Fibroblast of lung (primary cell): ENCODE measurements around the gene PROSER2.

Experiments
- CTCF ChIP-seq, 2 donors: IDR thresholded peaks in 1 of 2; conservative IDR thresholded peaks in 1 of 2; 1 replicate in 1 of 2; 2 replicates in 1 of 2; pipeline ENCODE4 v1.5.1; 2011 to 2012; ENCODE audit warnings: low read length in 2 of 2, control low read depth in 1 of 2, inconsistent platforms in 1 of 2, low read depth in 1 of 2, mild to moderate bottlenecking in 1 of 2
- EZH2 ChIP-seq: IDR thresholded peaks from 2 replicates; pipeline ENCODE4 v1.5.1; 2012; ENCODE audit warnings: low read length, control low read depth, mild to moderate bottlenecking; ENCODE audit errors: missing control alignments

DNA sequence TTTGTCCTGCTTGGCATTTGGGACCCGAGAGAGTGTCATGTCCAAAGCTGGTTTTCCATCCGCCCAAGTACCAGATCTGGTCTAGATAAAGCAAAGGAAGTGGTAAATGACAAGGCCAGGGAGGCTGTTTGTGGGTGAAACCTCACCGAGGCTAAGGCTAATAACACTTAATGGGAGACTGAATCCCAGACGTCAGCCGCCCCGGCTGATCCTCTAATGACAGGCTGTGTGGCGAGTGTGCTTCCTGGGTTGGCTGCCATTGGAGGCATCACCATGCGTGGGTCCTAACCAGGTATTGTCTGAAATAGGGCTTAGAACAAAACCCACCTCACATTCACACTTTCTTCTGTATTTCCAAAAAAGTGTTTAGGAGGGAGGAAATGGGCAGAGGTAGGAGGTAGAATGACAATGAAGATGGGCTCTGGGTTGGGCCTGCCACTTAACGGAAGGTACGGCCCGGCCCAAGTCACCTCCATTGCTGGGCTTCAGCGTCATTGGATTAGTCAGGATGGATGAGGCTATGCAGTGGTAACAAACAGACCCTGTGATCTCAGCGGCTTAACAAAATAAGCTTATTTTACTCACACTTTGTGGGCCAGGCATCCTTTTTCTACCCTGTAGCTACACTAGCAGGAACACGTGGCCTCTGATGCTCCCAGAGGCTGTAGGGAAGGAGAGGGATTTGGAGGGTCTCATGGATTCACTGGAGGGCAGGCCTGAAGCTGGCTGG lies 59.7 kb downstream of the PROSER2 start:
- TF ChIP-seq CTCF (conservative IDR thresholded peaks at IDR 0.05 in 1 of 2, IDR thresholded peaks at IDR 0.05 in 1 of 2; ENCODE audit: low read depth in 1 of 2, low read length in 2 of 2) (no peak), EZH2 (no peak)
